SK-N-MC (cell line): ENCODE data around the gene ZNF682.

Source experiments
- EZH2 ChIP-seq: fragments of 200-600 bp; sonication (generic); IDR thresholded peaks from one replicate; pipeline ENCODE4 v1.6.1; 2017; ENCODE audit warnings: antibody characterized with exemption
- FOXP2 ChIP-seq: optimal IDR thresholded peaks from 2 replicates; pipeline ENCODE3; 2011; ENCODE audit warnings: mild to moderate bottlenecking, moderate library complexity; ENCODE audit not compliant: insufficient read depth; ENCODE audit errors: extremely low read length, control extremely low read depth
- POLR2AphosphoS5 ChIP-seq: IDR thresholded peaks from 2 replicates; pipeline ENCODE4 v1.6.1; 2012; ENCODE audit warnings: mild to moderate bottlenecking, low read depth, low read length, borderline replicate concordance

DNA sequence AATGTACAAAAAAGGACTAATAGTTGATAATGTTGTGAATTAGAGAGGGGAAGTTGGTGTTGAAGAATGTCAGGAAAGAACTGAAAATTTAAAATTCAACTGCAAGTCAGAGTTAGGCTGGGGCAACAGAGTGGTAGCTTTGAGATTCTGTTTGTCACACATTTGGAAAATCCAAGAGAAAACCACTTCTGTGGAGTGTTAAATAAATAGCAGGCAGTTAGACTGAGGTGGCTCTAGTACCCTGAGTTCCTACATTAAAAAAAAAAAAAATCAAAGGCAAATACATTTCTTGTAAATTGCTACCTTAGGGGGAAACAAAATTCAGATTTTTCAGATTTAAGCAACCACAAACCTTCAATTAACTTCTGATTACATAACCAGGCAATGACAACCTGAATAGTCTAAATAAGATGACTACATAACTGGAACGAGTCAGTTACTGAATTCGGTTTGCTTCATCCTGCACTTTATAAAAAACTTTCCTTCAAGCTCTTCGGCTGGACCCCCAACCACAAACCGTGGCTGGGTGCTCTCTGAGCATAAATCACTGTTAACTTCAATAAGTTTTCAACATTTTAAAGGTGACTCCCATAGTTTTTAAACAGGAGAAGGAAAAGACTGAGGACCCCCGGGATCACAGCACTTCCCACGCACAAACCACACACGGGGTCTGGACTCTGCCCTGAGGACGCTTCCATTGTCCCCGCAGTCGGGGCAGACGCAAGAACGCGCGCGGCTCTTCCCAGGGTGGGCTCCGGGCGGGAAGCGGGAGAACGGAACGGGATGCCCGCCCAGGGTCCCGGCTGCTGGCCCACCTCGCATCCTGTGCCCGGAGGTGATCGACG lies 725 bp downstream of the ZNF682 start:
- TF ChIP-seq POLR2AphosphoS5: no peak
- TF ChIP-seq EZH2: no peak
- TF ChIP-seq FOXP2: no peak
